Measurements from ENCODE around the gene TCEANC2. TPM values are rescaled to one million over a fixed set of nuclear protein-coding genes. Genes with fewer than 3 reads are reported as not detected.

The TCEANC2 gene
- total RNA-seq = 3.1 and 3.3 TPM in 2 replicates

GRCh38 chr1:54052934-54053744 lies at the start of gene TCEANC2, which contains the start of gene TMEM59:
TSS of gene TCEANC2 (plus strand) at chr1:54053608. CDS start at chr1:54054423, 815 bp downstream.
TSS of gene TMEM59 (minus strand) at chr1:54053204. CDS start at chr1:54053188, 16 bp downstream.

GRCh38 chr1:54017979-54018378 lies 35.4 kb upstream of the TCEANC2 start, which contains the start of gene LDLRAD1:
TSS of gene LDLRAD1 (minus strand) at chr1:54018186. CDS start at chr1:54018112, 74 bp downstream.

GRCh38 chr1:54152696-54153095 lies 99.3 kb downstream of the TCEANC2 start, which contains the start of gene CDCP2:
TSS of gene CDCP2 (minus strand) at chr1:54153000. CDS start at chr1:54152922, 78 bp downstream.

Small RNA genes within 50 kb of the gene (small RNA-seq; reads per million reads assigned to genes)
- gene AL353898.1 (not detected), gene AL353898.2 (not detected)

Other genes starting within 250 kb of the TCEANC2 start
- gene NDC1, start 215.3 kb upstream of the TCEANC2 start, total RNA-seq = 6.7 and 6.8 TPM in 2 replicates
- gene YIPF1, start 163.8 kb upstream of the TCEANC2 start, total RNA-seq = 18.8 and 22.4 TPM in 2 replicates
- not detected in 2 replicates for gene DIO1, start 159.4 kb upstream of the TCEANC2 start, total RNA-seq
- 15.3 and 18.2 TPM in 2 replicates for gene IFT25, start 107.9 kb upstream of the TCEANC2 start, total RNA-seq
- 37.6 and 40.1 TPM in 2 replicates for gene LRRC42, start 107.3 kb upstream of the TCEANC2 start, total RNA-seq
- gene LDLRAD1, start 35.4 kb upstream of the TCEANC2 start, total RNA-seq = not detected in 2 replicates
- gene TMEM59, start 404 bp upstream of the TCEANC2 start, total RNA-seq = 266 and 339 TPM in 2 replicates
- gene CDCP2, start 99.4 kb downstream of the TCEANC2 start, total RNA-seq = not detected in 2 replicates
- gene CYB5RL, start 146.4 kb downstream of the TCEANC2 start, total RNA-seq = 8.4 and 11.8 TPM in 2 replicates
- 66.4 and 83.7 TPM in 2 replicates for gene MRPL37, start 146.6 kb downstream of the TCEANC2 start, total RNA-seq